GM18907 (cell line): Measurements from ENCODE around the gene FRMD4A.

ENCODE experiments used
- ATAC-seq: cut with Tn5 transposase; IDR thresholded peaks from one replicate; pipeline ENCODE4 v1.9.1; 2021; ENCODE audit warnings: mild to moderate bottlenecking, moderate library complexity; ENCODE audit not compliant: unreplicated experiment

FRMD4A gene

GRCh38 chr10:14296065-14296709 is 34.5 kb downstream of the FRMD4A start:
- no peak for ATAC-seq

GRCh38 chr10:14294347-14295059 is 36.2 kb downstream of the FRMD4A start:
- ATAC-seq, result no peak

GRCh38 chr10:14293526-14293925 is 37.2 kb downstream of the FRMD4A start:
- ATAC-seq, result no peak

- no peak for ATAC-seq
Measured at GRCh38 chr10:14291296-14291695, 39.4 kb downstream of the FRMD4A start.

GRCh38 chr10:14285941-14286560 is 44.7 kb downstream of the FRMD4A start:
- ATAC-seq, result no peak

- ATAC-seq, result no peak
Measured at GRCh38 chr10:14282276-14282675, 48.4 kb downstream of the FRMD4A start.

- ATAC-seq, result no peak
Measured at GRCh38 chr10:14278533-14278932, 52.2 kb downstream of the FRMD4A start.

- no peak for ATAC-seq
Measured at GRCh38 chr10:14276210-14276609, 54.5 kb downstream of the FRMD4A start.

GRCh38 chr10:14271621-14272020 is 59.1 kb downstream of the FRMD4A start:
- no peak for ATAC-seq

- ATAC-seq, result no peak
Measured at GRCh38 chr10:14270370-14270769, 60.4 kb downstream of the FRMD4A start.

- no peak for ATAC-seq
Measured at GRCh38 chr10:14265709-14266108, 65.0 kb downstream of the FRMD4A start.

- no peak for ATAC-seq
Measured at GRCh38 chr10:14262836-14263425, 67.8 kb downstream of the FRMD4A start.

GRCh38 chr10:14261336-14261735 is 69.4 kb downstream of the FRMD4A start:
- no peak for ATAC-seq

GRCh38 chr10:14259696-14260566 is 70.8 kb downstream of the FRMD4A start:
- ATAC-seq, result no peak

GRCh38 chr10:14254368-14254767 is 76.4 kb downstream of the FRMD4A start:
- no peak for ATAC-seq

- no peak for ATAC-seq
Measured at GRCh38 chr10:14253711-14254110, 77.0 kb downstream of the FRMD4A start.

GRCh38 chr10:14253079-14253478 is 77.6 kb downstream of the FRMD4A start:
- no peak for ATAC-seq

- ATAC-seq, result no peak
Measured at GRCh38 chr10:14250496-14251076, 80.1 kb downstream of the FRMD4A start.

GRCh38 chr10:14247377-14248116 is 83.2 kb downstream of the FRMD4A start:
- ATAC-seq, result no peak

GRCh38 chr10:14244801-14245211 is 85.9 kb downstream of the FRMD4A start:
- ATAC-seq, result no peak
